ENCODE results near the gene MCM5.
"Not testable (repeated sequence)": the region's sequence is repeated elsewhere in the genome, so short reads cannot be mapped to it uniquely, and the experiment has no call there.

The MCM5 gene

GRCh38 chr22:35357883-35358621 is 41.9 kb upstream of the MCM5 start:
- DNase-seq (ENCODE audit: extremely low read depth, low read depth): no peak
- no peak overlapping the region for H3K4me3 ChIP-seq (replicated peaks; ENCODE audit: low read depth, low read length)
- no peak for TF ChIP-seq CTCF (IDR thresholded peaks at IDR 0.05; ENCODE audit: low read depth, low read length, missing control alignments)

GRCh38 chr22:35359380-35360065 is 40.4 kb upstream of the MCM5 start:
- no peak for DNase-seq (ENCODE audit: extremely low read depth, low read depth)
- H3K4me3 ChIP-seq (replicated peaks; ENCODE audit: low read depth, low read length): no peak overlapping the region
- no peak for TF ChIP-seq CTCF (IDR thresholded peaks at IDR 0.05; ENCODE audit: low read depth, low read length, missing control alignments)

GRCh38 chr22:35361001-35361558 is 38.9 kb upstream of the MCM5 start:
- no peak for TF ChIP-seq CTCF (IDR thresholded peaks at IDR 0.05; ENCODE audit: low read depth, low read length, missing control alignments)
- no peak overlapping the region for H3K4me3 ChIP-seq (replicated peaks; ENCODE audit: low read depth, low read length)
- DNase-seq (ENCODE audit: extremely low read depth, low read depth): no peak

- TF ChIP-seq CTCF (IDR thresholded peaks at IDR 0.05; ENCODE audit: low read depth, low read length, missing control alignments): no peak
- H3K4me3 ChIP-seq (replicated peaks; ENCODE audit: low read depth, low read length): no peak overlapping the region
- DNase-seq (ENCODE audit: extremely low read depth, low read depth): no peak
Measured at GRCh38 chr22:35363566-35364086, 36.3 kb upstream of the MCM5 start.

- DNase-seq (ENCODE audit: extremely low read depth, low read depth): peak; percentile 46
- not testable (repeated sequence) for H3K4me3 ChIP-seq (replicated peaks; ENCODE audit: low read depth, low read length)
Measured at GRCh38 chr22:35364230-35364629, 35.7 kb upstream of the MCM5 start.

GRCh38 chr22:35367331-35367886 is 32.5 kb upstream of the MCM5 start:
- no peak for DNase-seq (ENCODE audit: extremely low read depth, low read depth)
- H3K4me3 ChIP-seq (replicated peaks; ENCODE audit: low read depth, low read length): no peak overlapping the region
- TF ChIP-seq CTCF (IDR thresholded peaks at IDR 0.05; ENCODE audit: low read depth, low read length, missing control alignments): no peak

- no peak for TF ChIP-seq CTCF (IDR thresholded peaks at IDR 0.05; ENCODE audit: low read depth, low read length, missing control alignments)
- H3K4me3 ChIP-seq (replicated peaks; ENCODE audit: low read depth, low read length): no peak overlapping the region
- no peak for DNase-seq (ENCODE audit: extremely low read depth, low read depth)
Measured at GRCh38 chr22:35368386-35368785, 31.6 kb upstream of the MCM5 start.

Measured in HFF-Myc (cell line).